Uterus (tissue), 4 donors: ENCODE measurements around the gene GANC. TPM values are rescaled to one million over a fixed set of nuclear protein-coding genes. Genes with fewer than 3 reads are reported as not detected.

Source experiments
- DNase-seq, 2 donors: peaks; one replicate each; pipeline ENCODE4 v3.0.0-alpha.2; 2019 to 2020
- H3K27ac ChIP-seq, 2 donors: fragments of 200-600 bp; sonication (generic); 1 replicate in 1 of 2; 2 replicates in 1 of 2; pipeline ENCODE4 v1.5.1; 2016 to 2018
- H3K27me3 ChIP-seq, 2 donors: fragments of 200-600 bp; sonication (generic); one replicate each; pipeline ENCODE4 v1.5.1; 2018 to 2019; ENCODE audit warnings: control low read depth in 1 of 2
- H3K36me3 ChIP-seq, 2 donors: fragments of 200-600 bp; sonication (generic); one replicate each; pipeline ENCODE4 v1.5.1; 2019; ENCODE audit warnings: control low read depth in 1 of 2
- H3K4me1 ChIP-seq, 2 donors: fragments of 200-600 bp; sonication (generic); one replicate each; pipeline ENCODE4 v1.5.1; 2018 to 2019; ENCODE audit warnings: control low read depth in 1 of 2
- H3K4me3 ChIP-seq, 2 donors: fragments of 200-600 bp; sonication (generic); 1 replicate in 1 of 2; 2 replicates in 1 of 2; pipeline ENCODE4 v1.5.1; 2018 to 2019; ENCODE audit warnings: mild to moderate bottlenecking in 1 of 2
- H3K9me3 ChIP-seq, 2 donors: fragments of 200-600 bp; sonication (generic); one replicate each; pipeline ENCODE4 v1.5.1; 2019; ENCODE audit warnings: control low read depth in 1 of 2
- POLR2A ChIP-seq, 2 donors: fragments of 450-650 bp; IDR thresholded peaks; one replicate each; pipeline ENCODE4 v1.6.1; 2016; ENCODE audit warnings: antibody characterized with exemption in 2 of 2, mild to moderate bottlenecking in 1 of 2, moderate library complexity in 1 of 2
- intact Hi-C: fragments of 100-400 bp; cut with DNase I; formaldehyde crosslinking; loops from one replicate; pipeline ENCODE4 v1.15.1; 2023; ENCODE audit warnings: low total_unique reads
- total RNA-seq, 4 donors: library from RNA; depleted of rRNA in 3 of 4; stranded (reverse); fragments of >200 nt in 3 of 4; gene quantifications; one replicate each; pipeline versions ENCODE4 v1.1.0 to v1.2.4, GENCODE V29; 2014 to 2023
- TF ChIP-seq, protein P1 (sequence below), 4 experiments: fragments of 200-600 bp in 2 of 4; fragments of 450-650 bp in 2 of 4; sonication (generic) in 2 of 4; IDR thresholded peaks; one replicate each; pipeline ENCODE4 v1.5.1; 2016 to 2019; ENCODE audit warnings: antibody characterized with exemption in 4 of 4, mild to moderate bottlenecking in 2 of 4, moderate library complexity in 1 of 4
- donor health status: DM: yes; HTN: yes; CAD: no.

The GANC gene
- total RNA-seq, 4 donors from 2014 or later, result 11.8 to 48.9 (median 41.3) TPM

GRCh38 chr15:42392309-42393024, 119.5 kb downstream of the GANC start:
- Histone ChIP-seq H3K27me3 (no peaks in the 10 kb centered on the region), H3K4me1 (no peaks in the 10 kb centered on the region), H3K36me3 (no peaks in the 10 kb centered on the region), H3K4me3 (no peak overlapping the region), H3K9me3 (no peaks in the 10 kb centered on the region), H3K27ac (no peak overlapping the region)
- intact Hi-C loops, result no loop called here
- TF ChIP-seq POLR2A (IDR thresholded peaks at IDR 0.05), result no peak
- TF ChIP-seq, protein P1, sequence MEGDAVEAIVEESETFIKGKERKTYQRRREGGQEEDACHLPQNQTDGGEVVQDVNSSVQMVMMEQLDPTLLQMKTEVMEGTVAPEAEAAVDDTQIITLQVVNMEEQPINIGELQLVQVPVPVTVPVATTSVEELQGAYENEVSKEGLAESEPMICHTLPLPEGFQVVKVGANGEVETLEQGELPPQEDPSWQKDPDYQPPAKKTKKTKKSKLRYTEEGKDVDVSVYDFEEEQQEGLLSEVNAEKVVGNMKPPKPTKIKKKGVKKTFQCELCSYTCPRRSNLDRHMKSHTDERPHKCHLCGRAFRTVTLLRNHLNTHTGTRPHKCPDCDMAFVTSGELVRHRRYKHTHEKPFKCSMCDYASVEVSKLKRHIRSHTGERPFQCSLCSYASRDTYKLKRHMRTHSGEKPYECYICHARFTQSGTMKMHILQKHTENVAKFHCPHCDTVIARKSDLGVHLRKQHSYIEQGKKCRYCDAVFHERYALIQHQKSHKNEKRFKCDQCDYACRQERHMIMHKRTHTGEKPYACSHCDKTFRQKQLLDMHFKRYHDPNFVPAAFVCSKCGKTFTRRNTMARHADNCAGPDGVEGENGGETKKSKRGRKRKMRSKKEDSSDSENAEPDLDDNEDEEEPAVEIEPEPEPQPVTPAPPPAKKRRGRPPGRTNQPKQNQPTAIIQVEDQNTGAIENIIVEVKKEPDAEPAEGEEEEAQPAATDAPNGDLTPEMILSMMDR (IDR thresholded peaks at IDR 0.05), result no peak
- DNase-seq, result no peak

- no peak overlapping the region for H3K27ac ChIP-seq
- H3K9me3 ChIP-seq, result no peaks in the 10 kb centered on the region
- no peak for TF ChIP-seq POLR2A (IDR thresholded peaks at IDR 0.05)
- TF ChIP-seq, protein P1 (IDR thresholded peaks at IDR 0.05), result no peak
- H3K27me3 ChIP-seq, result no peaks in the 10 kb centered on the region
- H3K4me1 ChIP-seq, result no peaks in the 10 kb centered on the region
- H3K36me3 ChIP-seq, result no peaks in the 10 kb centered on the region
- no peak overlapping the region for H3K4me3 ChIP-seq
- intact Hi-C loops, result no loop called here
- no peak for DNase-seq
Measured at GRCh38 chr15:42394106-42394505, 121.1 kb downstream of the GANC start.

DNA sequence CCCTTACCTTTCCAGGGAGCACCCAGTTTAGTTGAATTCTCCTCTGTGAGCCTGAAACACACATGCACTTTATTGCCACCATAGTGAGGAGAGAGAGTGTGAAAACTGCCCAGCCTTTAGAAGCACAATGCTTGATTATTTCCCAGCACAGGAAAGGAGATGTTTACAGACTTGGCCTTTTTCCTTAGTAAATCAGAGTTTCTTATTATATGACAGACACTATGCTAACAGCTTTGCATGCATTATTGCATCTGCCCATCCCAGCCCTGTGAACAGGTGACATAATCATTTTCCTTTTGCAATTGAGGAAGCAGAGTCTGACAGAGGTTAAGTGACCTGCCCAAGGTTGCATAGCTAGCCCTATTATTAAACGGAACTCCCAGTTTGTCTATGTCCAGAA, 122.8 kb downstream of the GANC start:
- TF ChIP-seq, protein P1 (IDR thresholded peaks at IDR 0.05), result no peak
- TF ChIP-seq POLR2A (IDR thresholded peaks at IDR 0.05), result no peak
- H3K4me3 ChIP-seq, result no peak overlapping the region
- H3K27ac ChIP-seq, result no peak overlapping the region
- intact Hi-C loops, result no loop called here
- no peaks in the 10 kb centered on the region for H3K27me3 ChIP-seq
- DNase-seq, result no peak
- no peaks in the 10 kb centered on the region for H3K4me1 ChIP-seq
- no peaks in the 10 kb centered on the region for H3K9me3 ChIP-seq
- H3K36me3 ChIP-seq, result no peaks in the 10 kb centered on the region

DNA sequence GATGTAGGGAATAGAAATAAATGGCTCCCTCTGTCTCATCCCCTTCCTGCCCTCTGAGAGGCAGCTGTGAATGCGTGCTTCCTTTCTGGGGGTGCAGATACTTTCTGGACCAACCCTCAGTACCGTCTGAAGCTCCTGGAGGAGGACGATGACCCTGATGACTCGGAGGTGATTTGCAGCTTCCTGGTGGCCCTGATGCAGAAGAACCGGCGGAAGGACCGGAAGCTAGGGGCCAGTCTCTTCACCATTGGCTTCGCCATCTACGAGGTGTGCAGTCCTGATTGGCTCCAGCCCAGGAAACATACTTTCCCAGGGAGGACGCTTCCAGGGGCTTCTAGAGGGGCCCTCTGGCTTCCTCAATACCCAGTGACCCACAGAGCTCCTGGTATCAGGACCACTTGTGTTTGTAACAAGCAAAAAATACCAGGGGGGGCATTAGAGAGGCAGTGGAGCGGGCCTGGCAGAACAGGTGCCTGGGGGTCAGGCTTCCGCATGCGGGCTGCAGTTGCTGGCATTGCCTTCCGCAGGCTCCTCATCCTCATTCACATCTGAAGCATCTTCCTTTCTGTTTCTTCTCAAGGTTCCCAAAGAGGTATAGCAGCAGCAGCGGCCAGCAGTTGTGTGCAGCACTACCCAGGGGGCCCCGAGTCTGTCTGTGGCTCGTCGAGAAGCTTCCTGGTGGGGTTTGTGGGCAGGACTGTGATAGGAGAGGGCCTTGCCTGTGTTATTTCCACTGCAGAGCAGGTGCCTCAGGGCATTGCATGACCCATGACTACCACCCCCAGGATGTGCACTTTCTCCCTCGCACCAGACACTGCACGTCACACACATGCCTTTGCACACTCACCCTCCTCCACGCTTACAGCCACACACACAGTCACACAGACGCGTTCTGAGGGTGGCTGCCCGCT, 128.8 kb downstream of the GANC start:
- TF ChIP-seq POLR2A (IDR thresholded peaks at IDR 0.05), result no peak
- TF ChIP-seq, protein P1 (IDR thresholded peaks at IDR 0.05), result no peak
- H3K27ac ChIP-seq, result no peak overlapping the region
- intact Hi-C loops, result no loop called here

More for the DNA sequence above, 128.8 kb downstream of the GANC start:
- no peaks in the 10 kb centered on the region for H3K36me3 ChIP-seq
- H3K27me3 ChIP-seq, result no peaks in the 10 kb centered on the region
- no peaks in the 10 kb centered on the region for H3K4me1 ChIP-seq
- DNase-seq, result no peak
- no peaks in the 10 kb centered on the region for H3K9me3 ChIP-seq
- H3K4me3 ChIP-seq, result no peak overlapping the region
